ENCODE data around the gene KCTD16. TPM values are rescaled to one million over a fixed set of nuclear protein-coding genes. Genes with fewer than 3 reads are reported as not detected.

Gene KCTD16
- total and polyA plus RNA-seq, 12 donors: 0.02 to 0.42 (median 0.10) TPM; not detected in 2

- Histone ChIP-seq H3K27ac (no peak overlapping the region), H3K4me3 (no peak overlapping the region), H3K36me3 (no peaks in the 10 kb centered on the region), H3K9me3 (peaks cover 0 to 16% (median 0%) of the 10 kb centered on the region in 11 donors), H3K4me1 (no peaks in the 10 kb centered on the region), H3K27me3 (no peaks in the 10 kb centered on the region)
- intact Hi-C loops (cut with DNase I): no loop called here
- 84 to 86% methylated on average over 5 of the region's 5 CpGs for WGBS, 2 donors
- ATAC-seq (no peak), DNase-seq (no peak)
- TF ChIP-seq CTCF (IDR thresholded peaks at IDR 0.05): no peak
Observed at GRCh38 chr5:144378681-144379080, 208.0 kb downstream of the KCTD16 start.

- no peaks in the 10 kb centered on the region for H3K36me3 ChIP-seq
- H3K27ac ChIP-seq: no peak overlapping the region
- no peak for TF ChIP-seq CTCF (IDR thresholded peaks at IDR 0.05)
- H3K9me3 ChIP-seq: peaks cover 0 to 13% (median 0%) of the 10 kb centered on the region in 11 donors
- 63 to 68% methylated on average over 1 of the region's 1 CpG for WGBS, 2 donors
- no peak for DNase-seq
- H3K4me1 ChIP-seq: no peaks in the 10 kb centered on the region
- intact Hi-C loops (cut with DNase I): loop anchor here in 1 of 10 donors (10.0 kb wide), 1 partner anchor 181 kb away; no protein-coding TSS in a partner anchor
- no peaks in the 10 kb centered on the region for H3K27me3 ChIP-seq
- ATAC-seq: no peak
- no peak overlapping the region for H3K4me3 ChIP-seq
Observed at GRCh38 chr5:144385597-144385996, 214.9 kb downstream of the KCTD16 start.

GRCh38 chr5:144386315-144386714 lies 215.6 kb downstream of the KCTD16 start:
- DNase-seq: no peak
- Histone ChIP-seq H3K4me1 (no peaks in the 10 kb centered on the region), H3K36me3 (no peaks in the 10 kb centered on the region), H3K9me3 (peaks cover 0 to 7% (median 0%) of the 10 kb centered on the region in 11 donors), H3K27me3 (no peaks in the 10 kb centered on the region), H3K4me3 (no peak overlapping the region), H3K27ac (no peak overlapping the region)
- no peak for ATAC-seq
- intact Hi-C loops (cut with DNase I): loop anchor here in 1 of 10 donors (10.0 kb wide), 1 partner anchor 182 kb away; no protein-coding TSS in a partner anchor
- TF ChIP-seq CTCF (IDR thresholded peaks at IDR 0.05): no peak
- 39 to 97% methylated on average over 1 of the region's 1 CpG for WGBS, 2 donors

- intact Hi-C loops (cut with DNase I): loop anchor here in 1 of 10 donors (5.0 kb wide), 1 partner anchor 188 kb away; no protein-coding TSS in a partner anchor
- peak in 4 of 9 donors; percentile 10 to 28 (median 25) for TF ChIP-seq CTCF (IDR thresholded peaks at IDR 0.05)
- no peaks in the 10 kb centered on the region for H3K36me3 ChIP-seq
- no peak for DNase-seq
- no peaks in the 10 kb centered on the region for H3K9me3 ChIP-seq
- no peaks in the 10 kb centered on the region for H3K4me1 ChIP-seq
- 14 to 15% methylated on average over 1 of the region's 1 CpG for WGBS, 2 donors
- peaks cover 0 to 4% (median 0%) of the 10 kb centered on the region in 7 donors for H3K27me3 ChIP-seq
- no peak for ATAC-seq
- H3K27ac ChIP-seq: no peak overlapping the region
- H3K4me3 ChIP-seq: no peak overlapping the region
Observed at GRCh38 chr5:144390133-144390532, 219.5 kb downstream of the KCTD16 start.

Measured in heart right ventricle (tissue), 16 donors.